HG03025 (cell line): Measurements from ENCODE around the gene LATS2.

Experiments
- ATAC-seq: cut with Tn5 transposase; IDR thresholded peaks from one replicate; pipeline ENCODE4 v1.9.1; 2021; ENCODE audit warnings: mild to moderate bottlenecking, moderate library complexity; ENCODE audit not compliant: unreplicated experiment, low FRiP score

The LATS2 gene

DNA sequence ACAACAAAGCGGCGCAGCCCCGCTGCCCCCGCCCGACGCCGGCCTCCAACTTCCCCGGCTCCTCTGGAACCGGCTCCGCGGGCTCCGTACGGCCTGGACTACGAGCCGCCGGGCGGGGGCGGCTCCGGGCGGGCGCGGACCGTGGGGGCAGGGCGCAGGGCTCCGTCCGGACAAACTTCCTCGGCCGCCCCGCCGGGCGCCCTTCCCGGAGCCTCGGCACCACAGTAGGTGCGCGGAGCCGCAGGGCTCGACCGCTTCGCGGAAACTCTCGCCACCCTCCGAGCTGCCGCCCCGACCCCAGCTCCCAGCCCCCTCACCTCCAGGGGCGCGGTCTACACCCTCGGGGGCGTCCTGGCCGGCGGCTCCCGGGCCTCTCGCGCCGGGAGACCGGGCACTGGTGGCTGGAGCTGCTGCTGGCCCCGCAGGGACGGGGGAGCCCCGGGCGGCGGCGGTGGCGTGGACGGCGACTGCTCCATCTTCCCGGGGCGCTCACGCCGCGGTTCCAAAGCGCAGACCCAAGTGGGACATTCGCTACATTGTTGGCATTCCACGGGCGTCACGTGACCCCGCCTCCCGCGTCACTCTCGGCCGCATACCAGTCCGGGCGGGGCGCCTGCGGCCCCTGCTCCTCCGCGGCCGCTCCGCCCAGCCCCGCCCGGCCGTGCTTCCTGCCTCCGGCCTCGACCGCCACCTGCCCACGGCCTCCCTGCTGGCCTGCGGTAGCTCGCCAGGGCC, at the start of gene LATS2:
Gene LATS2, minus strand, starts transcription at position 558 of the 735 bp plus-strand sequence. CDS start 15,560 bp downstream, outside the sequence.
- ATAC-seq: peak; percentile 83

DNA sequence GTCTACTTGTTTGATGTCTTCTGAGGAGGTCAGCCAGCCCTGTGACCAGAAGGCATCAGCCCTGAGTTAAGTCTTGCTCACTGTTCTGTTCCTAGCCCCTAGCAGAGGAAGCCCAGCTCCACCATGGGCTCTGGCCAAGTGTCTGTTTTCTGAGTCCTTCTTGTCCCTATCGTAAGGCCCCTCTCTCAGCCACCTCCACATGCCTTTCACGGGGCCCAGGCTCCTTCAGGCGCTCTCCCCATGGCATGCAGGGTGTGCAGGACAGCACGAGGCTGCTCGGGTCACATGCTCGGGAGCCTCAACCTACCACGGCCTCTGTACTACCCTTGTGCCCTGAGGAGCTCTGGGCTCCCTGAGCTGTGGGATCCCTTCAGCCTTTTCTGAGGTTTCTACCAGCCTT, 47.8 kb upstream of the LATS2 start:
- ATAC-seq: no peak

GRCh38 chr13:21106089-21106488, 44.7 kb upstream of the LATS2 start:
- ATAC-seq: no peak

DNA sequence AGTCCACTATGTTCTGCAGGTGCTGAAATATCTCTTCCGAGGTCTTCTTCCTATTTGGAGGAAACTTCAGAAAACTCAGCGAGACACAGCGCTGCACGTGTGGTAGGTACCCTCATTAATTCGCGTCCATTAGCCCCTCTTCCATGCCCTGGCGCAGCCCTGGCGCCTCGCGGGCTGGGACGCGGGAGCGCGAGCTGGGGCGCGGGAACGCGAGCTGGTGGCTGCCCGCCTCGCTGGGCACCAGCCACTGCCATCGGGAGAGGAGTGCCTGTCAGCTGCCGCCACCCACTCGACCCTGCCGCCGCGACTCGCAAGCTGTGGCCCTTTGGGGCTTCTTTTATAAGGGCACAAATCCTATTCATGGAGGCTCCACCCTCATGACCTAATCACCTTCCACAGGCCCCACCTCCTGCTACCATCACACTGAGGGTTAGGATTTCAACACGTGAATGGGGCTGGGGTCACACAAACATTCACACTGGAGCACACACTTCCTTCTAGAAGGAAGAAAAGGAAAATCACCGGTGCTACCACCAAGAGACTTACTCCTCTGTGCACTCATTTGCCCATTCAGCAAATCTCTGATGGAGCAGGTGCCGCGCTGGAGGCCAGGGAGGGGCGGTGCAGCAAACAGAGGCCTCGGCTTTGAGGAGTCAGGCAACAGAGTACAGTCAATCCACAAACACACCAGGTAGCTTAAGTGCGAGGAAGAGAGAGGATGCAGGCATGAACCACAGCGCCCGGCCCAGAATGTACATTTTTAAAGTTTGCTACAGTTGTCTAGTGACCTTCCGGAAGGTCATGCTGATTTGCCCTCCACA, 43.0 kb upstream of the LATS2 start:
- no peak for ATAC-seq

DNA sequence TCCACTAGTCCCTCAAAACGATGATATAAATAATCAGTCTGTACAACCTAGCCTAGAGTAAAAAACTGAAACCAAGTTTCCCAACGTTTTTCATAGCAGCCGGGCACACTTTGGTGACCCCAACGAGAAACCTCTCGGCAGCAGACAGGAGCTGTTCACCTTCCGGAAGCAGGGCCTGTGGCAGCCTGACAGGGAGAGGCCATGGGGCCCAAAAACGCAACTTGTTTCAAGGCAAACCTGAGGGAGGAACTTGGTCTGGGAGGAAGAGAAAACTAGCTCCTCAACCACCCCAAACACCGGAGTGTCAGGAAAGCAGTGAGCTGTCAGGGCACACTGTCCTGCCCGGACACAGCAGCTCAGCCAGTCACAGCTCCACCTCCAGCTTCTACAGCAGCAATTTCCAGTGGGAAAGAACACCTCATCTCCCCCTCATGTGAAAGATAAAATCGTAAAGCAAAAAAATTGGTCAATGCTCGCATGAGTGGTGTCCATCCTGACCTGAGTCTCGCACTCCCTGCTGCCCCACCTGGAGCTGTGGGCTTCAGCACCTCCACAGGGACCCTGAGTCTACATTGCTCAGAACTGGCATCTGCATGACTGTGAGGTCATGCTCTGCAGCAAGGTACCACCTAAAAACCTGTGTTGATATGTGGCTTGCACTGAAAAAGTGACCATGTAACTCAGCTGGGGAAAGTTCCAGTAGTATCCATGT, 40.6 kb upstream of the LATS2 start:
- ATAC-seq: no peak

DNA sequence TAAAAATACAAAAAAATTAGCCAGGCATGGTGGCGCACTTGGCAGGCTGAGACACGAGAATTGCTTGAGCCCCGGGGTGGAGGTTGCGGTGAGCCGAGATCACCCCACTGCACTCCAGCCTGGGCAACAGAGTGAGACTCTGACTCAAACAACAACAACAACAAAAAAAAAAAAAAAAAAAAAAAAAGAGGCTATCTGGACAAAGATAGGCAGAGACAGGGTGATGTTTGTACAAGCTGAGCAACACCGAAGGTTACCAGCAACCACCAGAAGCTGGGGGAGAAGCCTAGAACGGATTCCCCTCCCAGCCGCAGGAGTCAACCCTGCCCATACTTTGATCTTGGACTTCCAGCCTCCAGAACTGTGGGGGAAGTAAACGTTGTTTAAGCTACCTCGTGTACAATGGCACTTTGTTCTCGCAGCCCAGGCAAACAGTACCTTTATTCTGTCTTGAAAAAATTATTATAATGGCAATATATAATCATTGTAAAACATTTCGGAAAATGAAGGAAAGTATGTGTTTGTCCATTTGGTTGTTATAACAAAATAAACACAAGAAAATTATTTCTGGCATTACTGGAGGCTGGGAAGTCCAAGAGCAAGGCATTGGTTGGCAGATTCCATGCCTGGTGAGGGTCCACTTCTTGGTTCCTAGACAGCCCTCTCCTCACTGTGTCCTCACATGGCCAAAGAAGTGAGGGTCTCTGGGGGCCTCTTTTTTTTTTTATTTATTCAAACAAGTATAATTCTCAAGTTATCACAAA, 39.8 kb upstream of the LATS2 start:
- no peak for ATAC-seq

GRCh38 chr13:21100211-21100610, 38.8 kb upstream of the LATS2 start:
- no peak for ATAC-seq

DNA sequence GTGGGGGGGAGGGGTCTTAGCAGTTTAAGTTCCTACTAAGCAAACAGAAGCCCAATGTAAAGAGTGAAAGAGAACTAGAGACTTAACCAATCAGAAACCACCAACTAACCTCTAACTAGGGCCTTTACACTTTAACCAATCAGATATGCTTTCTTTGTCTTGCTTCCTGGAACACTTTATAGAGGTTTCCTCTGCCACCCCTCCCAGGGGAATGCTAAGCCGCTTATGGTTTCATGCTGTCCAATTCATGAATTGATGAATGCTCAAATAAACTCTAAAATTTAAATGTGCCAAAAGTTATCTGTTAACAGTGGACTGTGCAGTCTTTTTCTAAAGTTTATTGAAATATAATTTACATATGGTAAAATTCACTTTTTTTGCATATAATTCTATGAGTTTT, 33.9 kb upstream of the LATS2 start:
- ATAC-seq: no peak

DNA sequence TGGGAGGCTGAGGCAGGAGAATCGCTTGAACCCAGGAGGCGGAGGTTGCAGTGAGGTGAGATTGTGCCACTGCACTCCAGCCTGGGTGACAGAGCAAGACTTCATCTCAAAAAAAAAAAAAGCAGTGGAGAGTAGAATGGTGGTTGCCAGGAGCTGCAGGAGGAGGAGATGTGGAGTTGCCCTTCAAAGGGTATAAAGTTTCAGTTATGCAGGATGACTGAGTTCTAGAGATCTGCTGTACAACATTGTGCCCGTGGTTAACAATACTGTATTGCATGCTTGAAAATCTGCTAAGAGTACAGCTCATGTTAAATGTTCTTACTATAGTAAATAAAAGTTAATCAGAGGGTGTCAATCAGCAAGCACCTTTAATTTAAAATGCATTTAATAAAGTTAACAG, 28.4 kb upstream of the LATS2 start:
- no peak for ATAC-seq

- ATAC-seq: no peak
These were observed 27.1 kb upstream of the LATS2 start for GRCh38 chr13:21088534-21088933.

- ATAC-seq: no peak
These were observed 25.5 kb upstream of the LATS2 start for GRCh38 chr13:21086929-21087328.

- ATAC-seq: no peak
These were observed 20.5 kb upstream of the LATS2 start for GRCh38 chr13:21081926-21082325.

GRCh38 chr13:21080593-21080891, 19.2 kb upstream of the LATS2 start:
- no peak for ATAC-seq

GRCh38 chr13:21079761-21080592, 18.6 kb upstream of the LATS2 start:
- no peak for ATAC-seq

DNA sequence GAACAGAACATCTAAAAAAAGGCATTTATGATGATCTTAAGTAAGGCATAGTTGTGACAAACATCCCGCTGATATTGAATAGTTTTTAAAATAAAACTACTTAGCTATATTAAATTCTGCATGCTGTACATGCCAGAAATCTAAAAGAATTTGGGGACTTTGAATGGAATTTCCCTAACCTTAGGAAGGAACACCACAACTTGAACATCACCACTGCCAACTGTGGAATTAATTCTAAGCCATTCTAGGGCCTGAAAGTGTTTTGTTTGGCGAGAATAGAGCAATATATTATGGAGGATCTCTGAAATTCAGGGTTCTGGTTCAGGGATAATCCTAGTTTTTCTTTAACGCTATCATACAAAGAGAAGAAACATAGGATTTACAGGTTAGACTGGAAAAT, 17.8 kb upstream of the LATS2 start:
- ATAC-seq: no peak

DNA sequence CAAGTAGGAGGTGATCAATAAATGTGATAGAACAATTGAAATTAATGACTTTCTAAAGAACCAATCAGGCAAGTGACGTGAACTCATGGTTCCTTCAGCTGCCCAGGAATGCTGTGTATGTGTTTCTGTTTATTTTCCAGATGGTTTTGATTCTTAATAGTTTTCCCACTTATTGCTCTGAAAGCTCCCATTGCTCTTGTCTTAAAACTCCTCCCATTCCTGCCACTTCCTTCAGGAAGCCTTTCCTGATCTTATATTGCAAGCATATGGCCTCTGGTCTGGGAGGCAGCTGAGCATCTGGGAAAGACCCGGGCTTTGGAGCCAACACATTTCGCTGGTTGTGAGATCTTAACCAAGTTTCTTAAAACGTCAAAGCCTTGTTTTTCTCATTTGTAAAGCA, 17.1 kb upstream of the LATS2 start:
- no peak for ATAC-seq

DNA sequence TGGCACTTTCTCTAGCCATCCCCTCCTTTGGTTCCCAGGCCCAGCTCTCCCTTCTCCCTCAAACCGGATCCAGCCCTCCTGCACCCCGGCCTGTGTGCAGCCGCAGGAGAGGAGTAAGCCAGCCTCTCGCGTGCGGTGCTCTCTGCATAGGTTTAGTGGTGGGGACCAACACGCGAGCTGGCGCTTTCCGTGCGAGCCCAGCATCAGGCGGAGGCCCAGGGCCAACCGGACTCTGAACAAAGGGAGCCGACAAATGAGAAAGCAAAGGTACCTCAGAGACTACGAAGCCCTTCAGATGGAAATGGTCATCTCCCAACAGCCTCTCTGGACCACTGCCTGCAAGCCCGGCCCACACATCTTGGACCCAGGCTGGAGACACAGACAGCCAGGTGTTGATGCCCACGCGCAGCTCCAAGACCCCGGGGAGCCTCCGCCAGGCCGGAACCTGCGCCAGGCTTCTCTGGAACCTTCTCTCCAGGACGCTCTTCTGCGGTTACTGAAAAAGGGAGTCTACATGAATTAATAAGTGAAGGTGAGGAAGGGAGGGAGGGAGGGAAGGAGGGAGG, 16.5 kb upstream of the LATS2 start:
- ATAC-seq: no peak

DNA sequence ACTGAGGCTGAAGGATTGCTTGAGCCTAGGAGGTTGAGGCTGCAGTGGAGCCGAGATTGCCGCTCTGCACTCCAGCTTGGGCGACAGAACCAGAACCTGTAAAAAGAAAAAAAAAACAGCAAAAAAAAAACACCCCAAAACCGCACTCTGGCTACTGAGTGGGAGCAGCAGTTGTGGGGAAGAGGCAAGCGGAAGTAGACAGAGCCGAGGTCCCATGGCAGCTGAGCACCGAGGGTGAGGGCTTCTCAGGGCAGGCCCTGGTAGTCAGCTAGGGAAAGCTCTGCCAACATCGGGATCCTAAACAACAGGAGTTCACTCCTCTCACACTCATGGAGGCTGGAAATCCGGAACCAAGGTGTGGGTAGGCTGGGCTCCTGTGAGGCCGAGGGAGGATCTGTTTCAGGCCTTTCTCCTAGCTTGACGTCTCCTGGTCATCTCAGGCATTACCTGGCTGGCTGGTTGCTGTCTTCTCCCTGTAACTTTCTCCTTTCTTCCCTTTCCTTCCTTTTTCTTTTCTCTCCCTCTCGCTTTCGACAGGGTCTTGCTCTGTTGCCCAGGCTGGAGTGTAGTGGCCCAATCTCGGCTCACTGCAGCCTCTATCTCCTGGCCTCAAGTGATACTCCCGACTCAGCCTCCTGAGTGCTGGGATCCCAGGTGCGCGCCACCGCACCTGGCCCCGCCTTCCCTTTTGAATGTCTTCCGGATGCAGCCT, 15.8 kb upstream of the LATS2 start:
- ATAC-seq: no peak

DNA sequence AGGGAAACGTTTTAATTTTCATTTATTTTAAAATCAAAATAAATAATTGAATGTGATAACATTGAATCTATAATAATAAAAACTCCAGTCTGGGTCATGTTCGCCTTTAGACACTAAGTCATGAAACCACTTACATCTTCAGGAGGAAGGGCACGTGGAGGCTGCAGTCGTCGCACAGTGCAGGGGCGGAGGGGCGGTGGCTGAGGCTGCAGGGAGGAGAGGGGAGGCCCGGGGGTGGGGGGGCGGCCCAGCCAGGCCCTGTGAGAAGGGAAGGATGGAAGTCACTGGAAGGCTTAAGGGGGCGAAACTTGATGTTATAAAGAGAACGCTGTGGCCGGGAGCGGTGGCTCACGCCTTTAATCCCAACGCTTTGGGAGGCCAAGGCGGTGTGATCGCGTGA, 14.9 kb upstream of the LATS2 start:
- ATAC-seq: no peak
